Epithelial cell of esophagus (primary cell): ENCODE measurements around the gene ZER1.

ENCODE experiments used
- DNase-seq: peaks from one replicate; pipeline ENCODE4 v3.0.0; 2010; ENCODE audit warnings: low read depth
- H3K4me3 ChIP-seq: 2 replicates; pipeline ENCODE4 v1.5.1; 2011; ENCODE audit warnings: mild to moderate bottlenecking, low read length, control low read depth
- TF ChIP-seq, protein P1 (sequence below): IDR thresholded peaks from 2 replicates; pipeline ENCODE4 v1.5.1; 2011; ENCODE audit warnings: low read depth, mild to moderate bottlenecking, low read length, control low read depth, inconsistent platforms; ENCODE audit not compliant: insufficient read depth; ENCODE audit errors: missing control alignments

The ZER1 gene

DNA sequence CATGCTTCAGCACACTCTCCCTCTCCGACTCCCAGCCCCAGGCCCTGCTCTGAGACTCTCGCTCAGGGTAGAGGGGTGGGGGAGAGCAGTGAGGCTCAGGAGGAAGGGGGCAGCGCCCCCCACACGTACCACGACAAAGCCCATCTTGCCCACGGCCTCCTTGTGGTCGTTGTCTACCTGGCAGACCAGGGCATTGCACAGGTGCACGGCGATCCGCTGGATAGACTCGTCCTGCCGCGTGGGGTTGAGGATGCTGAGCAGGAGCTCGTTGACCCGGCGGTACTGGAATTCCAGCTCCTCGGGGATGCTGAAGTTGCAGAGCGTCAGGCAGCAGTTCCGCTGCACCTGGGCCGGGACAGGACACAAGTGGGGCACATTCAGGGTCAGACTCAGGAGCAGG is 29.3 kb downstream of the ZER1 start:
- TF ChIP-seq, protein P1, sequence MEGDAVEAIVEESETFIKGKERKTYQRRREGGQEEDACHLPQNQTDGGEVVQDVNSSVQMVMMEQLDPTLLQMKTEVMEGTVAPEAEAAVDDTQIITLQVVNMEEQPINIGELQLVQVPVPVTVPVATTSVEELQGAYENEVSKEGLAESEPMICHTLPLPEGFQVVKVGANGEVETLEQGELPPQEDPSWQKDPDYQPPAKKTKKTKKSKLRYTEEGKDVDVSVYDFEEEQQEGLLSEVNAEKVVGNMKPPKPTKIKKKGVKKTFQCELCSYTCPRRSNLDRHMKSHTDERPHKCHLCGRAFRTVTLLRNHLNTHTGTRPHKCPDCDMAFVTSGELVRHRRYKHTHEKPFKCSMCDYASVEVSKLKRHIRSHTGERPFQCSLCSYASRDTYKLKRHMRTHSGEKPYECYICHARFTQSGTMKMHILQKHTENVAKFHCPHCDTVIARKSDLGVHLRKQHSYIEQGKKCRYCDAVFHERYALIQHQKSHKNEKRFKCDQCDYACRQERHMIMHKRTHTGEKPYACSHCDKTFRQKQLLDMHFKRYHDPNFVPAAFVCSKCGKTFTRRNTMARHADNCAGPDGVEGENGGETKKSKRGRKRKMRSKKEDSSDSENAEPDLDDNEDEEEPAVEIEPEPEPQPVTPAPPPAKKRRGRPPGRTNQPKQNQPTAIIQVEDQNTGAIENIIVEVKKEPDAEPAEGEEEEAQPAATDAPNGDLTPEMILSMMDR, result no peak
- DNase-seq, result no peak

DNA sequence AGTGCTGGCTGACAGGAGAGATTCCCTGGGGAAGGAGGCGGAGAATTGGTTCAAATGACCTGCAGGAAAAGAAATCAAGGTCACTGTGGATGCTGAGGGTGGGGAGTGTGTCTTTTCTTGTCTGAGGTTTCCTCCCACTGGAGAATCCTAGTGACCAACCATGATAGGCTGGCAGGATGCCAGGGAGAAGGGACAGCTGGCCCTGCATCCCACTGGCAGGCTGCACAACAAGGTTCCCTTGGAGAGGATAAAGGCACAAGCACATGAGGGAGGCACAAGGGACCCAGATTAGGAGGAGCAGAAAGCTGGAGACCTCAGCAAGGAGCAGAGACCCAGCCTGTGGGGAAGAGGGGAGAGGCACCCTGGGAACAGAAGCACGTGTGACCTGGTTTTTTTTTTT is 36.4 kb downstream of the ZER1 start:
- DNase-seq, result no peak
- TF ChIP-seq, protein P1, result no peak
- no peak overlapping the region for H3K4me3 ChIP-seq

More for the DNA sequence above, 29.3 kb downstream of the ZER1 start:
- no peak overlapping the region for H3K4me3 ChIP-seq

DNA sequence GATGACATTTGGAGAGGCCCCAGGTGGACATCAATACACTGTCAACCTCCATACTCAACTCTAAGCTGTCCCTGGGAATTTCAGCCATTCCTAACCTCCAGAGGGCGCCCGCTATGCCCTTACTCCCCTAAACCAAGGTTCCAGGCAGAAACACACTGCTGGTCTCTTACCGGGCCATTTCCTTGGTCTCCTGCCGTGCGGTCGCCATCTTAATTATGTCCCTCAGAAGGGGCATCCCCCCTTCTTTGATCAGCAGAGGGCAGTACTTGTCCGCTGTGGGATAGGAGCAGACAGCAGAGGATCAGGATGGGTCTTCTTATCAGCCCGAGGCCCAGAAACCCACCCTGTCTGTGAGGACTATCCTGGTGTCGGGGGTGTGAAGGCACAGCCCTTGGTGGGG is 38.5 kb downstream of the ZER1 start:
- TF ChIP-seq, protein P1, result peak; percentile 81
- DNase-seq, result peak; percentile 85
- H3K4me3 ChIP-seq, result no peak overlapping the region

DNA sequence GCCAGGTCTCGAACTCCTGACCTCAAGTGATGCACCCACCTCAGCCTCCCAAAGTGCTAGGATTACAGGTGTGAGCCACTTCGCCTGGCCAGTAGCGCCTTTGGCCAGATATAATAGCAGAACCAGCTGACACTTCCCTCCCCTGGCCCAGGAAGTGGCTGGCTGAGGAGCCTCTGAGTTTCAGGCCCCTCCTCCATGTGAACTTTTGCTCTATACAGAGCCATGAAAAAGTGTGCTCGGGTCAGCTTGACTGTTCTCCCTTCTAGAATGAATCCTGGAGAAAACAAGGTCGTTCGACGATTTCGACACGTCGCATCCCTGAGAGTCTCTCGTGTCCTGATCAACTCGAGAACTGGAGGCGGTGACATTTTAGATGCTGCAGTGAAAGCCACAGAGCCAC is 39.2 kb downstream of the ZER1 start:
- TF ChIP-seq, protein P1, result no peak
- no peak overlapping the region for H3K4me3 ChIP-seq
- DNase-seq, result no peak

DNA sequence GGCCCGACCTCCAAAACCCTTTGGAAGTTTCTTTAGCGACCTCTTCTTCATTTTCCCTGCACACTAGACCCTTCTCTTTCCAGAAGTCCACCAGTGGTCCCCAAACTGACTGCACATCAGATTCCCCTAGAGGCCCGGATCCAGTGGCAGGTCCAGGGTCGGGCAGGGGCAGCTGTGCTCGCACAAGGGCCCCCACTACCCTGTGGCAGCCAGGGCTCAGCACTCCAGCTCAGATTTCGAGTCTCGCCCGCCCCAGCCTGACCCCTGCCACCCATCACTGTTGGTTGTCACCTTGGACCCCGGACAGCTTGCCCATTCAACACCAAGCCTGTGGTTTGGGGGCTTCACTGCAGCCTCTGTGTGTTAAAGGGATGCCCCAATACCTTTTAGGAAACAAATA is 40.0 kb downstream of the ZER1 start:
- no peak overlapping the region for H3K4me3 ChIP-seq
- TF ChIP-seq, protein P1, result no peak
- no peak for DNase-seq

DNA sequence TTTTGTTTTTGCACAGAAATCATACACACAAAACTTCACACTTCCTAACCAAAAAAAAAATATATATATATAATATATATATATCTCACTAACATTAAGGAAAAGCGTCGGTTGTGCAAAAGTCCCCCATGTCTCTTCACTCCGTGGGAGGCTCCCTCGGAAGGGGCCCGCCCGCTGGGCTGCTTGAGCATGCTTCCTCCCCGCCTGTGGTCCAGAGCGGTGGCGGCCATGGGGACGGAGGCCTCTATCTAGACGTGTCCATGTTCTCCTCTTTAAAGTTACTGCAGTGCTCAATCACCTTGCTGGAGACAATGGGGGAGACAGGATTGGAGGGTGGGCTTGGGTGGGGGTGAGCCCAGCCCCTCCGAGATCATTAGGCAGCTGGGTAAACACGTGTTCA is 40.6 kb downstream of the ZER1 start:
- H3K4me3 ChIP-seq, result no peak overlapping the region
- TF ChIP-seq, protein P1, result no peak
- DNase-seq, result no peak

DNA sequence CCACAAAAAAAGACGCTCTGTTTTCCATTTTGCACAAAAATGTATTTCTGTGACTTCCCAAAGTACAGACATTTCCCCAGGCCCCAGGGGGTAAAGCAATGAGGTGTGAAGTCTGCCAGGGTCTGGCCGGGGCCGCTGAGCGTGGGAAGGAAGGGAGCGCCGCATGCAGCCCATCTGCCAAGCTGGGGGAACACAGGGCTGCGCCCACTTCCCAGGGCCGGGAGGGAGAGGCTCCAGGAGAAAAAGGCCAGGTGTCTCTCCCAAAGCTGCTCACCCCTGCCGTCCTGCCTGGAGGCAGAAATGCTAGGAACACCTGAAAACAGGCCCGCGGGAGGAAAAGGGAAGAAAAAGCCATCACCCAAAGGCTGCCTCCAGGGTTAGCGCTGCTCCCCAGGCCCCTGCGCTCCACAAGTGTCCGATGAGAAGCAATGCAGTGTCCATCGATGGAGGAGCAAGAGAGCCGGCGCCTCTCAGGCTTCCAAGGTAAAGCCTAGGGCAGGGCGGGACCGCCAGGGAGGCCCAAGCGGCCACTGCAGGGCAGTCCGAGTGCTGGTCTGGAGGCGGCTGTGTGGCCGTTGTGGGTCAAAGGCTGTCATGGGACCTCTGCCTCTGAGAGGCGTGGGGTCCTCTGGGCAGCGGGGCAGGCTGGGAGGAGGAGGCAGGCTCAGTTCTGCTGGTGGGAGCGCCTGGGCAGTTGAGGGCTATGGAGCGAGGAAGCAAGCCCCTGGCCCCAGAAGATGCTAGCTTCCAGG is 41.8 kb downstream of the ZER1 start:
- TF ChIP-seq, protein P1, result no peak
- no peak for DNase-seq
- no peak overlapping the region for H3K4me3 ChIP-seq
